ENCODE measurements around the gene RPLP2. TPM values are rescaled to one million over a fixed set of nuclear protein-coding genes. Genes with fewer than 3 reads are reported as not detected.
A peak's percentile ranks its signal among the peaks of the same experiment; 100 is the strongest.

RPLP2 gene
- polyA plus RNA-seq, 4 donors, result 1,144 to 2,714 (median 1,335) TPM

DNA sequence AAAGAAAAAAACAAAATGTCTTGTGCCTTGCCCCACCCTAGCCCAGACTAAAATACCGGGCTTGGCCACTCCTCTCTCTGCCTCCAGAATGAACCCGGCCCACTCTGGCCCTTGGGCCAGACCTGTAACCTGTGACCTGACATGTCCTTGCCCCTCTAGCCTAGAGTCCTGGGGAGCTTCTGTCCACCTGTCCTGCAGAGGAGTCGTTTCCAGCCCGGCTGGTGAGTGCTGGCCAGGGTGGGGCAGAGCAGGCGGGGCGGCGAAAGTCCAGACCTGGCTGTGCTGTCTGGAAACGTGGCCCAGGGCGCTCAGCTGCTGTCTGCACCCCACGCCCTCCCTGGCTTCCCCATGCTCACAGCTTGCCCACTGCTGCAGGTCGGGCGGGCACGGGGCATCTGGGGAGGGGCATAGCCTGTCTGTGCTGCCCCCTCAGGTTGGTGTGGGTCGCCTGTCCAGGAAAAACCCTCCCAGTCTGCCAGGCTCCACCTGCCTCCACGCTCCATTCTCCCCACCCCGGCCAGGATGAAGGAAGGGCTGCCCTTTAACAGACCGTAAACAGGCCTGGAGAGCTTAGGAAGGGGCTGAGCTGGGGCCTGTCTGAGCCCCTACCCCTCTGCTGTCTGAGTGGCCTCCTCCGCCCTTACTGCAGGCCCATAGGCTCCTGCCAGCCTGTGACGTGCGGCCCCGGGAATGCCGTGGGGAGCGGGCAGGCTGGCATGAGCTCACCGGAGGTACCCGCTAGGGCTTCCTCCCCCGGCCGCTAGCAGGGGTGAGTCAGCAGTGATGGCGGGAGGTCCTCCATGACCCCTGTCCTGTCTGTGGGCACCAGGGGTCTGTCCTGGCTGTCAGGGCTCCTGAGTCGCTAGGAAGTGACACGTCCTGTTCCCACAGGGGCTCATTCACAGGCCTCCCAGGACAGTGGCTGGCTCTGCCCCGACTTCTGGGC is 24.9 kb downstream of the RPLP2 start:
- 12 to 36% (median 22%) methylated on average over 31 of the region's 31 CpGs for WGBS, 3 donors
- FAIRE-seq, result no peak

DNA sequence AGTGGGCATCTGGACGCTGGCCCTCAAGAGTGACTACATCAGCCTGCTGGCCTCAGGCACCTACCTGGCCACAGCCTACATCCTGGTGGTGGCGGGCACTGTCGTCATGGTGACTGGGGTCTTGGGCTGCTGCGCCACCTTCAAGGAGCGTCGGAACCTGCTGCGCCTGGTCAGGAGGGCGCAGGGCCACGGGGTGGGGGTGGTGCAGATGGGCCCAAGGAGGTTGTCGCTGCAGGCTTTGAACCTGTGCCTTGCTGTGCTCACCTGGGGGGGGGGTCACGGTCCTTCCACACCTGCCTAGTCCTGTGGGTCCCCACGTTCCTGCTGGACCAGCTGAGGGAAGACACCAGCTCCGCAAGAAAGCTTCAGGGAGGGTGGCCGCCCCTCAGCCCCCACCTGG is 26.5 kb downstream of the RPLP2 start:
- H3K4me1 ChIP-seq (ENCODE audit: control insufficient read depth in 3 of 3, insufficient read depth in 2 of 3, low read depth in 1 of 3, low read length in 2 of 3), result peaks cover 6 to 64% (median 11%) of the 10 kb centered on the region in 3 donors
- no peak for FAIRE-seq
- H3K27ac ChIP-seq (ENCODE audit: low read depth in 1 of 3, low read length in 2 of 3), result no peak overlapping the region

More for the DNA sequence above, 24.9 kb downstream of the RPLP2 start:
- DNase-seq, result peak; percentile 84 to 89
- Histone ChIP-seq H3K27ac (ENCODE audit: low read depth in 1 of 3, low read length in 2 of 3) (peak overlapping the region; percentile 88 to 98 (median 96)), H3K27me3 (ENCODE audit: control insufficient read depth in 3 of 3, insufficient read depth in 3 of 3, low read length in 3 of 3) (peaks cover 0 to 7% (median 0%) of the 10 kb centered on the region in 3 donors), H3K4me1 (ENCODE audit: control insufficient read depth in 3 of 3, insufficient read depth in 2 of 3, low read depth in 1 of 3, low read length in 2 of 3) (peaks cover 2 to 70% (median 10%) of the 10 kb centered on the region in 3 donors), H3K9me3 (ENCODE audit: control insufficient read depth in 2 of 2, insufficient read depth in 1 of 2, low read depth in 1 of 2, low read length in 1 of 2) (no peaks in the 10 kb centered on the region), H3K4me3 (ENCODE audit: low read depth in 1 of 3, low read length in 3 of 3) (peak overlapping the region in 2 of 3 donors; percentile 75 to 80), H3K36me3 (ENCODE audit: control insufficient read depth in 3 of 3, insufficient read depth in 2 of 3, low read depth in 1 of 3, low read length in 3 of 3) (peaks cover 14 to 50% (median 15%) of the 10 kb centered on the region in 3 donors)

DNA sequence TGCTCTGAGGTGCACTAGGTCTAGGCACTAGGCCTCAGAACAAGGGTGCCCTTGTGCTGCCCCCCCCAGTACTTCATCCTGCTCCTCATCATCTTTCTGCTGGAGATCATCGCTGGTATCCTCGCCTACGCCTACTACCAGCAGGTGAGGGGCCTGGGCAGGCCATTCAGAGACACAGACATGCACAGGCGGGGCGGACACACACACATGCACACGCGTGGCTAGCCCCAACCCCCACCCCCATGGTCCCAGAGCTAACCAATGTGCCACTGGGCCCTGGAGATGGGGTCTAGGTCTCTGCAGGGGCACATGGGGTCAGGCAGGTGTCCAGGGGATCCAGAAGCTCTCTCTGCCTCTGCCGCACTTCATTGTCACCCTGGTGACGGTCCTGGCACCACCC is 26.9 kb downstream of the RPLP2 start:
- DNase-seq, result no peak
- H3K4me3 ChIP-seq (ENCODE audit: low read depth in 1 of 3, low read length in 3 of 3), result no peak overlapping the region
- H3K27me3 ChIP-seq (ENCODE audit: control insufficient read depth in 3 of 3, insufficient read depth in 3 of 3, low read length in 3 of 3), result no peaks in the 10 kb centered on the region
- H3K36me3 ChIP-seq (ENCODE audit: control insufficient read depth in 3 of 3, insufficient read depth in 2 of 3, low read depth in 1 of 3, low read length in 3 of 3), result peaks cover 14 to 67% (median 15%) of the 10 kb centered on the region in 3 donors
- no peak for FAIRE-seq
- peak overlapping the region in 1 of 3 donors; percentile 30 for H3K27ac ChIP-seq (ENCODE audit: low read depth in 1 of 3, low read length in 2 of 3)
- peaks cover 6 to 61% (median 13%) of the 10 kb centered on the region in 3 donors for H3K4me1 ChIP-seq (ENCODE audit: control insufficient read depth in 3 of 3, insufficient read depth in 2 of 3, low read depth in 1 of 3, low read length in 2 of 3)
- H3K9me3 ChIP-seq (ENCODE audit: control insufficient read depth in 2 of 2, insufficient read depth in 1 of 2, low read depth in 1 of 2, low read length in 1 of 2), result no peaks in the 10 kb centered on the region
- 87 to 90% (median 90%) methylated on average over 9 of the region's 9 CpGs for WGBS, 3 donors

More for the DNA sequence above, 26.5 kb downstream of the RPLP2 start:
- H3K27me3 ChIP-seq (ENCODE audit: control insufficient read depth in 3 of 3, insufficient read depth in 3 of 3, low read length in 3 of 3), result no peaks in the 10 kb centered on the region
- no peaks in the 10 kb centered on the region for H3K9me3 ChIP-seq (ENCODE audit: control insufficient read depth in 2 of 2, insufficient read depth in 1 of 2, low read depth in 1 of 2, low read length in 1 of 2)
- H3K4me3 ChIP-seq (ENCODE audit: low read depth in 1 of 3, low read length in 3 of 3), result no peak overlapping the region
- H3K36me3 ChIP-seq (ENCODE audit: control insufficient read depth in 3 of 3, insufficient read depth in 2 of 3, low read depth in 1 of 3, low read length in 3 of 3), result peaks cover 14 to 67% (median 15%) of the 10 kb centered on the region in 3 donors
- DNase-seq, result no peak
- WGBS, 3 donors, result 89 to 91% (median 90%) methylated on average over 11 to 14 of the region's 14 CpGs

DNA sequence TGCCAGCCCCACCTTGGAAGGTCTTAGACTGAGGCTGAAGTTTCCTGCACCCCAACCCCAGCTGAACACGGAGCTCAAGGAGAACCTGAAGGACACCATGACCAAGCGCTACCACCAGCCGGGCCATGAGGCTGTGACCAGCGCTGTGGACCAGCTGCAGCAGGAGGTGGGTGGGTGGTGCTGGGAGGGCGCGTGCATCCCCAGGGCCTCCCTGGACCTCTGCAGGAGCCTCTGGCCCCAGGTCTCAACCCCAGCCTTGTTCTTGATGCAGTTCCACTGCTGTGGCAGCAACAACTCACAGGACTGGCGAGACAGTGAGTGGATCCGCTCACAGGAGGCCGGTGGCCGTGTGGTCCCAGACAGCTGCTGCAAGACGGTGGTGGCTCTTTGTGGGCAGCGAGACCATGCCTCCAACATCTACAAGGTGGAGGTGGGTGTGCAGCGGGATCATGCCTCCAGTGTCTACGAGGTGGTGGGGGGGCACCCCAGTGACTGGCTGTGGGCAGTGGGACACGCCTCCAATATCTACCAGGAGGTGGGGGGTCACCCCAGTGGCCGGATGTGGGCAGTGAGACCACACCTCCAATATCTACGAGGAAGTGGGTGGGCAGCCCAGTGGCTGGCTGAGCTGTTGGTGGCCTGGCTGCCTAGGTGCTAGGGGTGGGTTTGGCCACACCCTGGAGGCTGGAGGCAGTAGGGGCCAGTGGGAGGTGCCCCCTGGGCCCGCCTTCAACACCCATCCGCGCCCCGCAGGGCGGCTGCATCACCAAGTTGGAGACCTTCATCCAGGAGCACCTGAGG is 27.6 kb downstream of the RPLP2 start:
- Histone ChIP-seq H3K4me1 (ENCODE audit: control insufficient read depth in 3 of 3, insufficient read depth in 2 of 3, low read depth in 1 of 3, low read length in 2 of 3) (peaks cover 4 to 54% (median 13%) of the 10 kb centered on the region in 3 donors), H3K4me3 (ENCODE audit: low read depth in 1 of 3, low read length in 3 of 3) (no peak overlapping the region)

DNA sequence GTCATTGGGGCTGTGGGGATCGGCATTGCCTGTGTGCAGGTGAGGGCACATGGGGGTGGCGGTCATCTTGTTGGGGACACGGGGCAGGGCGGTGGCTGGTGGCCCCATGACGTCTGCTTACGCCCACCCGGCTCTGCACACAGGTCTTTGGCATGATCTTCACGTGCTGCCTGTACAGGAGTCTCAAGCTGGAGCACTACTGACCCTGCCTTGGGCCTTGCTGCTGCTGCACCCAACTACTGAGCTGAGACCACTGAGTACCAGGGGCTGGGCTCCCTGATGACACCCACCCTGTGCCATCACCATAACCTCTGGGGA is 28.2 kb downstream of the RPLP2 start:
- Histone ChIP-seq H3K9me3 (ENCODE audit: control insufficient read depth in 2 of 2, insufficient read depth in 1 of 2, low read depth in 1 of 2, low read length in 1 of 2) (no peaks in the 10 kb centered on the region), H3K27me3 (ENCODE audit: control insufficient read depth in 3 of 3, insufficient read depth in 3 of 3, low read length in 3 of 3) (no peaks in the 10 kb centered on the region), H3K4me3 (ENCODE audit: low read depth in 1 of 3, low read length in 3 of 3) (no peak overlapping the region), H3K27ac (ENCODE audit: low read depth in 1 of 3, low read length in 2 of 3) (no peak overlapping the region), H3K36me3 (ENCODE audit: control insufficient read depth in 3 of 3, insufficient read depth in 2 of 3, low read depth in 1 of 3, low read length in 3 of 3) (peaks cover 14 to 67% (median 15%) of the 10 kb centered on the region in 3 donors), H3K4me1 (ENCODE audit: control insufficient read depth in 3 of 3, insufficient read depth in 2 of 3, low read depth in 1 of 3, low read length in 2 of 3) (peaks cover 4 to 53% (median 13%) of the 10 kb centered on the region in 3 donors)
- DNase-seq, result no peak
- FAIRE-seq, result no peak
- 72 to 93% (median 83%) methylated on average over 4 to 8 of the region's 8 CpGs for WGBS, 3 donors

More for the DNA sequence above, 27.6 kb downstream of the RPLP2 start:
- WGBS, 3 donors, result 84 to 90% (median 89%) methylated on average over 21 to 22 of the region's 22 CpGs
- H3K27me3 ChIP-seq (ENCODE audit: control insufficient read depth in 3 of 3, insufficient read depth in 3 of 3, low read length in 3 of 3), result no peaks in the 10 kb centered on the region
- H3K27ac ChIP-seq (ENCODE audit: low read depth in 1 of 3, low read length in 2 of 3), result peak overlapping the region in 1 of 3 donors; percentile 30
- FAIRE-seq, result no peak
- no peak for DNase-seq
- peaks cover 14 to 67% (median 15%) of the 10 kb centered on the region in 3 donors for H3K36me3 ChIP-seq (ENCODE audit: control insufficient read depth in 3 of 3, insufficient read depth in 2 of 3, low read depth in 1 of 3, low read length in 3 of 3)
- no peaks in the 10 kb centered on the region for H3K9me3 ChIP-seq (ENCODE audit: control insufficient read depth in 2 of 2, insufficient read depth in 1 of 2, low read depth in 1 of 2, low read length in 1 of 2)

DNA sequence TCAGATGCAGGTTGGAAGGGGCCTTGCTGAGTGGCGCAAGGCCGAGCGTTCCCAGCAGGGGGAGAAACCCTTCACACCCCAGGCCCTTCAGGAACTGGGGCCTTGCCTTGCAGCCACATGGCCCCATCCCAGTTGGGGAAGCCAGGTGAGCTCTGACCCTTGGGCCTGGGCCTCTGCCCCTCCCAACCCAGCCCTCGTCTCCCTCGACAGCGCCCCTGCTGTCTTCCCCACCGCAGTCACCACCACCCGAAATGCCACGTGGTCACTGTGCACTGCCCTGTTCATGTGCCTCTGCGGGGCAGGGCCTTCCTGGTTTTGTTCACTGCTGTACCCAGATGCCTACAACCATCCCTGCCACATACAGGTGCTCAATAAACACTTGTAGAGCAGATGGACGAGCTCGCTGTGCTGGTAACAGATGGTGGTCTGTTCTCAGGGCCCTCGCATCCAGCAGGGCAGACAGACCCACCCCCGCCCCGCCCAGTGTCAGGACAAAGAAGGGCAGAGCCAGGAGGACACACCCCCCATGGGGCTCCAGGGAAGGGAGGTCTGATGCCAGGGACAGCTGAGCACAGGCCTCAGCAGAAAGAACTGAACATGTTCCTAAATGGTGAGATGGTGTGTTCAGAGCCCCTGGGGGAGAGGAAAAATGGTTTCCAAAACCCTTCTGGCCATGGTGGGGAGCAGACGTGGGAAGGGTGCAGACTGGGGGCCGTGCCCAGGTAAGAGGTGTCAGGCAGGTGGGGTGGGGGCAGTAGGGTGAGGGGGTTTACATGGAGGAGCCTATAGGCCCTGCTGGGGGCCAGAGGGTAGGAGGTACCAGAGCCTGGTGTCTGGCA is 28.9 kb downstream of the RPLP2 start:
- Histone ChIP-seq H3K27me3 (ENCODE audit: control insufficient read depth in 3 of 3, insufficient read depth in 3 of 3, low read length in 3 of 3) (peaks cover 0 to 6% (median 0%) of the 10 kb centered on the region in 3 donors), H3K4me3 (ENCODE audit: low read depth in 1 of 3, low read length in 3 of 3) (no peak overlapping the region), H3K36me3 (ENCODE audit: control insufficient read depth in 3 of 3, insufficient read depth in 2 of 3, low read depth in 1 of 3, low read length in 3 of 3) (peaks cover 14 to 67% (median 15%) of the 10 kb centered on the region in 3 donors), H3K9me3 (ENCODE audit: control insufficient read depth in 2 of 2, insufficient read depth in 1 of 2, low read depth in 1 of 2, low read length in 1 of 2) (no peaks in the 10 kb centered on the region), H3K27ac (ENCODE audit: low read depth in 1 of 3, low read length in 2 of 3) (peak overlapping the region; percentile 4 to 64 (median 32)), H3K4me1 (ENCODE audit: control insufficient read depth in 3 of 3, insufficient read depth in 2 of 3, low read depth in 1 of 3, low read length in 2 of 3) (peaks cover 4 to 59% (median 13%) of the 10 kb centered on the region in 3 donors)
- WGBS, 3 donors, result 25 to 45% (median 42%) methylated on average over 15 to 17 of the region's 17 CpGs
- no peak for FAIRE-seq
- DNase-seq, result peak; percentile 67 to 81

DNA sequence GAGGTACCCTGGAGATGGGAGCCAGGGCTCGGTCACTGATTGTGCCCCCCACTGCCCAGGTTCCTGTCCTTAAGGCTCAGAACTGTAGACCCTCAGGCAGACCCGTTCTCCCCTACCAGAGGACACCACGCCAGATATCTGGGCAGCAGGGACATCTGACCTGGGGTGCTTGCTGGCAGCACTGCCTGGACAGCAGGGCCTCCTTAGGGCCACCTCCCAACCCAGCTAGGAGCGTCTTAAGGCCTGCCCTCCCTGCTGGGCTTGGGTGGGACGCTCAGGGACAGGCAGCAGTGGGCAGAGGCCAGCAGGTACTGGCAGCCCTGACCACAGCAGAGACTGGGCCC is 29.5 kb downstream of the RPLP2 start:
- H3K4me1 ChIP-seq (ENCODE audit: control insufficient read depth in 3 of 3, insufficient read depth in 2 of 3, low read depth in 1 of 3, low read length in 2 of 3), result peaks cover 4 to 65% (median 13%) of the 10 kb centered on the region in 3 donors
- peak overlapping the region in 1 of 3 donors; percentile 64 for H3K27ac ChIP-seq (ENCODE audit: low read depth in 1 of 3, low read length in 2 of 3)
- 88 to 96% (median 94%) methylated on average over 5 of the region's 5 CpGs for WGBS, 3 donors
- FAIRE-seq (no peak), DNase-seq (no peak)
- H3K36me3 ChIP-seq (ENCODE audit: control insufficient read depth in 3 of 3, insufficient read depth in 2 of 3, low read depth in 1 of 3, low read length in 3 of 3), result peaks cover 14 to 67% (median 15%) of the 10 kb centered on the region in 3 donors
- peaks cover 0 to 12% (median 0%) of the 10 kb centered on the region in 3 donors for H3K27me3 ChIP-seq (ENCODE audit: control insufficient read depth in 3 of 3, insufficient read depth in 3 of 3, low read length in 3 of 3)
- H3K4me3 ChIP-seq (ENCODE audit: low read depth in 1 of 3, low read length in 3 of 3), result no peak overlapping the region
- no peaks in the 10 kb centered on the region for H3K9me3 ChIP-seq (ENCODE audit: control insufficient read depth in 2 of 2, insufficient read depth in 1 of 2, low read depth in 1 of 2, low read length in 1 of 2)
